MM.1S (cell line): ENCODE results near the gene GDF2.

Source experiments
- DNase-seq: peaks from one replicate; pipeline ENCODE4 v3.0.0-alpha.2; 2015
- H2AFZ ChIP-seq: fragments of 300-600 bp; sonication (generic); 2 replicates; pipeline ENCODE4 v1.6.0; 2016; ENCODE audit warnings: antibody characterized with exemption, low read length
- H3F3A ChIP-seq: fragments of 300-600 bp; sonication (generic); 2 replicates; pipeline ENCODE4 v1.6.1; 2016; ENCODE audit warnings: mild to moderate bottlenecking, antibody characterized with exemption, low read length, moderate library complexity, mixed read lengths; ENCODE audit not compliant: insufficient read depth
- H3K27ac ChIP-seq: fragments of 300-600 bp; sonication (generic); 2 replicates; pipeline ENCODE4 v1.5.1; 2016; ENCODE audit warnings: mild to moderate bottlenecking, low read length
- H3K27me3 ChIP-seq: fragments of 300-600 bp; sonication (generic); replicated peaks from 2 replicates; pipeline ENCODE4 v1.6.0; 2016; ENCODE audit warnings: low read length; ENCODE audit not compliant: insufficient read depth
- H3K36me3 ChIP-seq: fragments of 300-600 bp; sonication (generic); replicated peaks from 2 replicates; pipeline ENCODE4 v1.6.1; 2016; ENCODE audit warnings: mild to moderate bottlenecking, low read length, mixed read lengths; ENCODE audit not compliant: insufficient read depth
- H3K4me1 ChIP-seq: fragments of 300-600 bp; sonication (generic); 2 replicates; pipeline ENCODE4 v1.6.1; 2016; ENCODE audit warnings: low read length, mixed read lengths
- H3K4me2 ChIP-seq: fragments of 300-600 bp; sonication (generic); 2 replicates; pipeline ENCODE4 v1.6.0; 2016; ENCODE audit warnings: low read depth, low read length
- H3K4me3 ChIP-seq: fragments of 300-600 bp; sonication (generic); 2 replicates; pipeline ENCODE4 v1.5.1; 2016; ENCODE audit warnings: low read length, mixed read lengths
- H3K79me2 ChIP-seq: fragments of 300-600 bp; sonication (generic); 2 replicates; pipeline ENCODE4 v1.6.1; 2016; ENCODE audit warnings: mixed run types, low read length, mixed read lengths
- H3K9ac ChIP-seq: fragments of 300-600 bp; sonication (generic); 2 replicates; pipeline ENCODE4 v1.6.1; 2016; ENCODE audit warnings: low read length, mixed read lengths
- H3K9me2 ChIP-seq: fragments of 300-600 bp; sonication (generic); replicated peaks from 2 replicates; pipeline ENCODE4 v1.6.1; 2016; ENCODE audit warnings: mild to moderate bottlenecking, low read length, mixed read lengths; ENCODE audit not compliant: insufficient read depth
- H3K9me3 ChIP-seq: fragments of 300-600 bp; sonication (generic); replicated peaks from 2 replicates; pipeline ENCODE4 v1.6.1; 2016; ENCODE audit warnings: mild to moderate bottlenecking, low read length, mixed read lengths; ENCODE audit not compliant: insufficient read depth
- H4K20me1 ChIP-seq: fragments of 300-600 bp; sonication (generic); 2 replicates; pipeline ENCODE4 v1.6.1; 2016; ENCODE audit warnings: mild to moderate bottlenecking, low read length, moderate library complexity, mixed read lengths; ENCODE audit not compliant: insufficient read depth
- CTCF ChIP-seq: fragments of 300-600 bp; sonication (generic); IDR thresholded peaks from 2 replicates; pipeline ENCODE4 v1.5.1; 2016; ENCODE audit warnings: antibody characterized with exemption, low read length, mixed read lengths
- EZH2 ChIP-seq: fragments of 300-600 bp; sonication (generic); optimal IDR thresholded peaks from 2 replicates; pipeline ENCODE3; 2017; ENCODE audit warnings: low read depth, mild to moderate bottlenecking, antibody characterized with exemption, low read length, mixed read lengths
- EZH2phosphoT487 ChIP-seq: fragments of 300-600 bp; sonication (generic); IDR thresholded peaks from 2 replicates; pipeline ENCODE4 v1.6.1; 2018; ENCODE audit warnings: antibody characterized with exemption, low read length

GDF2 gene

GRCh38 chr10:47374611-47375536 lies 52.6 kb downstream of the GDF2 start:
- Histone ChIP-seq H3K4me3 (no peak overlapping the region), H3K27me3 (peaks cover 88% of the 10 kb centered on the region), H3K27ac (no peak overlapping the region), H3K9me2 (no peaks in the 10 kb centered on the region), H3K36me3 (no peaks in the 10 kb centered on the region), H4K20me1 (no peaks in the 10 kb centered on the region), H3F3A (no peaks in the 10 kb centered on the region), H3K9ac (no peak overlapping the region), H3K9me3 (no peaks in the 10 kb centered on the region), H2AFZ (no peak overlapping the region), H3K4me1 (no peaks in the 10 kb centered on the region), H3K4me2 (no peak overlapping the region), H3K79me2 (no peaks in the 10 kb centered on the region)
- DNase-seq: no peak
- TF ChIP-seq EZH2 (no peak), CTCF (no peak), EZH2phosphoT487 (no peak)

- H2AFZ ChIP-seq: no peak overlapping the region
- no peaks in the 10 kb centered on the region for H3K4me1 ChIP-seq
- no peaks in the 10 kb centered on the region for H3K36me3 ChIP-seq
- no peaks in the 10 kb centered on the region for H3K79me2 ChIP-seq
- peaks cover 94% of the 10 kb centered on the region for H3K27me3 ChIP-seq
- no peaks in the 10 kb centered on the region for H3K9me2 ChIP-seq
- H3K9me3 ChIP-seq: no peaks in the 10 kb centered on the region
- H4K20me1 ChIP-seq: no peaks in the 10 kb centered on the region
- no peak for DNase-seq
- H3F3A ChIP-seq: no peaks in the 10 kb centered on the region
- H3K4me3 ChIP-seq: no peak overlapping the region
- peak overlapping the region; percentile 24; the same call in 1 of the 2 replicates for H3K4me2 ChIP-seq
- no peak overlapping the region for H3K27ac ChIP-seq
- H3K9ac ChIP-seq: no peak overlapping the region
- TF ChIP-seq EZH2 (no peak), CTCF (no peak), EZH2phosphoT487 (no peak)
Observed at GRCh38 chr10:47376522-47377220, 54.4 kb downstream of the GDF2 start.
